A549 (cell line): Measurements from ENCODE around the gene PARD3B. TPM values are rescaled to one million over a fixed set of nuclear protein-coding genes. Genes with fewer than 3 reads are reported as not detected.

Source experiments
- ATAC-seq, 2 experiments: fragments of 200-7000 bp in 1 of 2; fragments of >200 bp in 1 of 2; cut with Nextera tagmentation in 1 of 2; cut with Tn5 transposase in 1 of 2; 3 replicates each; pipeline versions ENCODE4 v1.8.0 to v1.9.1; 2018 to 2020; ENCODE audit warnings: mild to moderate bottlenecking in 1 of 2, moderate library complexity in 1 of 2
- CTCF ChIA-PET: fragments of 300-600 bp; sonication (Branson Sonifier 250); formaldehyde crosslinking; extraction: SDS; loops from one replicate; lab custom pipeline; 2021; ENCODE audit warnings: antibody characterized with exemption, inconsistent platforms; lab: Yijun Ruan, JAX
- POLR2A ChIA-PET: fragments of 350-600 bp; formaldehyde crosslinking; extraction: SDS; loops from one replicate; lab custom pipeline; 2021; ENCODE audit warnings: antibody characterized with exemption, inconsistent platforms; lab: Yijun Ruan, JAX
- DNase-seq, 2 experiments: peaks; one replicate each; pipeline versions ENCODE4 v3.0.0 to v3.0.0-alpha.2; 2011 to 2016; ENCODE audit warnings: low read depth in 1 of 2, low spot score in 1 of 2
- FAIRE-seq: peaks from 2 replicates; lab custom pipeline; 2011; peaks lifted over from hg19 to GRCh38; lab: Jason Lieb, UNC
- H3K27ac ChIP-seq, 2 experiments: fragments of >200 bp; sonication (Bioruptor Twin); formaldehyde crosslinking; 3 replicates each; pipeline ENCODE4 v1.5.1; 2016 to 2017
- H3K4me1 ChIP-seq: fragments of >200 bp; sonication (Bioruptor Twin); formaldehyde crosslinking; 3 replicates; pipeline ENCODE4 v1.6.1; 2016
- H3K4me2 ChIP-seq: fragments of >200 bp; sonication (Bioruptor Twin); formaldehyde crosslinking; 3 replicates; pipeline ENCODE4 v1.6.1; 2016
- H3K4me3 ChIP-seq: fragments of >200 bp; sonication (Bioruptor Twin); formaldehyde crosslinking; 3 replicates; pipeline ENCODE4 v1.5.1; 2016
- H3K9me3 ChIP-seq: fragments of >200 bp; sonication (Bioruptor Twin); formaldehyde crosslinking; 3 replicates; pipeline ENCODE4 v1.6.1; 2016
- ATOH8 ChIP-seq: fragments of 250-450 bp; sonication (Bioruptor Pico); IDR thresholded peaks from 2 replicates; pipeline ENCODE4 v1.5.0; 2020; ENCODE audit warnings: low read depth, mild to moderate bottlenecking, moderate library complexity
- BHLHE40 ChIP-seq: IDR thresholded peaks from 2 replicates; pipeline ENCODE4 v1.6.1; 2012; ENCODE audit warnings: low read depth, low read length, inconsistent platforms
- CBX2 ChIP-seq: fragments of 200-600 bp; sonication (generic); IDR thresholded peaks from 2 replicates; pipeline ENCODE4 v1.6.1; 2016; ENCODE audit warnings: low read depth, mild to moderate bottlenecking, borderline replicate concordance
- CBX8 ChIP-seq: fragments of 200-600 bp; sonication (generic); IDR thresholded peaks from 2 replicates; pipeline ENCODE4 v1.6.1; 2016
- CHD2 ChIP-seq: fragments of 150-350 bp; IDR thresholded peaks from 2 replicates; pipeline ENCODE4 v1.6.1; 2014; ENCODE audit warnings: low read length; ENCODE audit not compliant: partially characterized antibody
- CHD4 ChIP-seq: fragments of 200-600 bp; sonication (generic); IDR thresholded peaks from 2 replicates; pipeline ENCODE4 v1.6.1; 2016; ENCODE audit warnings: antibody characterized with exemption, mild to moderate bottlenecking, borderline replicate concordance
- E2F6 ChIP-seq: IDR thresholded peaks from 2 replicates; pipeline ENCODE4 v1.6.1; 2012; ENCODE audit warnings: low read depth, borderline replicate concordance
- EHMT2 ChIP-seq: fragments of 200-600 bp; sonication (generic); IDR thresholded peaks from 2 replicates; pipeline ENCODE4 v1.6.1; 2016; ENCODE audit warnings: antibody characterized with exemption, low read depth, mild to moderate bottlenecking, moderate library complexity
- EP300 ChIP-seq, 2 experiments: fragments of >200 bp; sonication (Bioruptor Twin); formaldehyde crosslinking; IDR thresholded peaks; 2 replicates in 1 of 2; 3 replicates in 1 of 2; pipeline ENCODE4 v1.6.1; 2016 to 2017
- ESRRA ChIP-seq: fragments of 150-350 bp; IDR thresholded peaks from 2 replicates; pipeline ENCODE4 v1.6.1; 2014; ENCODE audit warnings: mild to moderate bottlenecking, low read length, borderline replicate concordance
- FOSL2 ChIP-seq, 2 experiments: fragments of 450-650 bp in 1 of 2; fragments of >200 bp in 1 of 2; sonication (Bioruptor Twin) in 1 of 2; formaldehyde crosslinking; IDR thresholded peaks; 2 replicates each; pipeline versions ENCODE4 v1.5.0 to v1.6.1; 2016 to 2020; ENCODE audit warnings: mild to moderate bottlenecking in 1 of 2, moderate library complexity in 1 of 2
- FOXS1 ChIP-seq: fragments of 250-450 bp; sonication (Bioruptor Pico); IDR thresholded peaks from 2 replicates; pipeline ENCODE4 v1.5.0; 2020; ENCODE audit warnings: mild to moderate bottlenecking, moderate library complexity
- HDAC2 ChIP-seq: fragments of 200-600 bp; sonication (generic); IDR thresholded peaks from 2 replicates; pipeline ENCODE4 v1.6.1; 2016
- HMGXB4 ChIP-seq: fragments of 250-450 bp; sonication (Bioruptor Pico); IDR thresholded peaks from 2 replicates; pipeline ENCODE4 v1.5.0; 2021; ENCODE audit warnings: mild to moderate bottlenecking, moderate library complexity, borderline replicate concordance
- HOXA7 ChIP-seq: fragments of 250-450 bp; sonication (Bioruptor Pico); IDR thresholded peaks from 2 replicates; pipeline ENCODE4 v1.5.0; 2020; ENCODE audit warnings: mild to moderate bottlenecking, moderate library complexity
- HOXB5 ChIP-seq: fragments of 250-450 bp; sonication (Bioruptor Pico); IDR thresholded peaks from 2 replicates; pipeline ENCODE4 v1.5.0; 2020; ENCODE audit warnings: mild to moderate bottlenecking, moderate library complexity
- JUN ChIP-seq, 2 experiments: fragments of >200 bp; sonication (Bioruptor Twin); formaldehyde crosslinking; IDR thresholded peaks; 2 replicates in 1 of 2; 3 replicates in 1 of 2; pipeline ENCODE4 v1.6.1; 2016 to 2017
- KDM1A ChIP-seq: fragments of 200-600 bp; sonication (generic); IDR thresholded peaks from 2 replicates; pipeline ENCODE4 v1.6.1; 2016; ENCODE audit warnings: low read depth, mild to moderate bottlenecking
- KDM5A ChIP-seq: fragments of 200-600 bp; sonication (generic); IDR thresholded peaks from 2 replicates; pipeline ENCODE4 v1.6.1; 2016; ENCODE audit warnings: antibody characterized with exemption, mild to moderate bottlenecking
- MAFK ChIP-seq: fragments of 450-650 bp; IDR thresholded peaks from 2 replicates; pipeline ENCODE4 v1.6.1; 2014; ENCODE audit not compliant: partially characterized antibody
- MYC ChIP-seq: IDR thresholded peaks from 2 replicates; pipeline ENCODE4 v1.6.1; 2012; ENCODE audit warnings: mild to moderate bottlenecking, inconsistent platforms, low read length, improper control_type of control experiment, borderline replicate concordance
- PBX3 ChIP-seq: IDR thresholded peaks from 2 replicates; pipeline ENCODE4 v1.6.1; 2012
- POLR2AphosphoS2 ChIP-seq: conservative IDR thresholded peaks from 2 replicates; pipeline ENCODE4 v1.6.1; 2012; ENCODE audit warnings: low read length, improper control_type of control experiment, inconsistent platforms
- RNF2 ChIP-seq: fragments of 200-600 bp; sonication (generic); IDR thresholded peaks from 2 replicates; pipeline ENCODE4 v1.6.1; 2016; ENCODE audit warnings: low read depth, mild to moderate bottlenecking, antibody characterized with exemption, moderate library complexity, borderline replicate concordance
- SMC3 ChIP-seq: fragments of >200 bp; sonication (Bioruptor Twin); formaldehyde crosslinking; IDR thresholded peaks from 3 replicates; pipeline ENCODE4 v1.6.1; 2018; ENCODE audit warnings: inconsistent platforms
- TP53 ChIP-seq: fragments of 250-450 bp; sonication (Bioruptor Pico); IDR thresholded peaks from 2 replicates; pipeline ENCODE4 v1.5.0; 2021; ENCODE audit warnings: mild to moderate bottlenecking, moderate library complexity
- ZSCAN20 ChIP-seq: fragments of 250-450 bp; sonication (Bioruptor Pico); IDR thresholded peaks from 2 replicates; pipeline ENCODE4 v1.8.0; 2022; ENCODE audit warnings: mild to moderate bottlenecking, moderate library complexity
- WGBS: methylation state at CpG from one replicate; pipeline ENCODE4 v1.1.6; 2017; ENCODE audit errors: missing lambda C conversion rate; 5-methylcytosine and 5-hydroxymethylcytosine counted together
- polyA plus RNA-seq, 4 experiments: library from polyadenylated mRNA; depleted of rRNA in 3 of 4; stranded (reverse); fragments of >200 nt; fragmentation: RNase III in 1 of 4; extraction: RNeasy Plus Mini Kit Qiagen cat#74134 plus additional on column Dnase treatment in 1 of 4; gene quantifications; 2 replicates in 3 of 4; 3 replicates in 1 of 4; pipeline ENCODE4 v1.2.3, GENCODE V29; 2011 to 2017

The PARD3B gene
- polyA plus RNA-seq, 2 of the 4 experiments (the other 2 are of a cell fraction), result 1.2 to 2.4 TPM

GRCh38 chr2:205585449-205586383, 1040.4 kb downstream of the PARD3B start:
- Histone ChIP-seq H3K4me3 (no peak overlapping the region), H3K4me1 (0 out of 3 replicates have a peak, but pooled peaks cover under 1% of the 10 kb centered on the region), H3K27ac (no peak overlapping the region), H3K4me2 (no peak overlapping the region)
- WGBS, result 78% methylated on average over 10 of the region's 10 CpGs
- POLR2A ChIA-PET, result no interaction called here
- FAIRE-seq, result no peak
- no peak for TF ChIP-seq POLR2AphosphoS2
- TF ChIP-seq HMGXB4 (CRISPR knock-in tag), result no peak
- no peak for TF ChIP-seq EP300 (IDR thresholded peaks at IDR 0.05)
- no peak for TF ChIP-seq MAFK
- TF ChIP-seq ESRRA, result no peak
- TF ChIP-seq, all 56 proteins: peak for 0
- CTCF ChIA-PET, result no interaction called here
- no peaks in the 10 kb centered on the region for H3K9me3 ChIP-seq
- ATAC-seq (no peak), DNase-seq (no peak)

GRCh38 chr2:205586626-205587025, 1041.4 kb downstream of the PARD3B start:
- Histone ChIP-seq H3K4me2 (no peak overlapping the region), H3K9me3 (no peaks in the 10 kb centered on the region), H3K27ac (no peak overlapping the region), H3K4me3 (no peak overlapping the region), H3K4me1 (0 out of 3 replicates have a peak, but pooled peaks cover 3% of the 10 kb centered on the region)
- WGBS, result 38% methylated on average over 5 of the region's 5 CpGs
- ChIA-PET CTCF (no interaction called here), POLR2A (no interaction called here)
- TF ChIP-seq TP53 (CRISPR knock-in tag) (no peak), ESRRA (no peak), HOXA7 (CRISPR knock-in tag) (no peak), CBX2 (no peak), KDM5A (no peak), ZSCAN20 (CRISPR knock-in tag) (no peak), KDM1A (no peak), EHMT2 (no peak), HOXB5 (CRISPR knock-in tag) (no peak)
- ATAC-seq (no peak), FAIRE-seq (no peak), DNase-seq (no peak)

- no peak for FAIRE-seq
- ATAC-seq, result no peak
- H3K4me1 ChIP-seq, result 0 out of 3 replicates have a peak, but pooled peaks cover 3% of the 10 kb centered on the region
- no peak overlapping the region for H3K27ac ChIP-seq
- no peak overlapping the region for H3K4me2 ChIP-seq
- no peak for TF ChIP-seq SMC3
- WGBS, result 0% methylated on average over 1 of the region's 1 CpG
- CTCF ChIA-PET, result no interaction called here
- no peak for DNase-seq
- POLR2A ChIA-PET, result no interaction called here
- no peak overlapping the region for H3K4me3 ChIP-seq
- no peaks in the 10 kb centered on the region for H3K9me3 ChIP-seq
Observed at GRCh38 chr2:205589479-205589878, 1044.2 kb downstream of the PARD3B start.

- 21% methylated on average over 2 of the region's 2 CpGs for WGBS
- no peak for ATAC-seq
- no peak overlapping the region for H3K4me2 ChIP-seq
- no peak for DNase-seq
- no peak overlapping the region for H3K27ac ChIP-seq
- no peak for FAIRE-seq
- H3K9me3 ChIP-seq, result no peaks in the 10 kb centered on the region
- ChIA-PET CTCF (no interaction called here), POLR2A (no interaction called here)
- H3K4me3 ChIP-seq, result no peak overlapping the region
- H3K4me1 ChIP-seq, result 0 out of 3 replicates have a peak, but pooled peaks cover 3% of the 10 kb centered on the region
- TF ChIP-seq BHLHE40 (no peak), RNF2 (no peak), HDAC2 (no peak), ATOH8 (CRISPR knock-in tag) (no peak), E2F6 (no peak), MYC (no peak), JUN (IDR thresholded peaks at IDR 0.05) (no peak), CHD2 (no peak), CBX8 (no peak), CHD4 (no peak), FOXS1 (no peak), FOSL2 (IDR thresholded peaks at IDR 0.05) (no peak), FOSL2 (CRISPR knock-in tag; IDR thresholded peaks at IDR 0.05) (no peak), PBX3 (no peak)
Observed at GRCh38 chr2:205590759-205591158, 1045.5 kb downstream of the PARD3B start.
